HuH-7 (cell line): ENCODE measurements around the gene PPP2R2B.

Source experiments
- DNase-seq: peaks from one replicate; pipeline ENCODE4 v3.0.0; 2011; ENCODE audit warnings: low spot score

PPP2R2B gene

GRCh38 chr5:146827901-146828300 is 50.7 kb downstream of the PPP2R2B start:
- no peak for DNase-seq

GRCh38 chr5:146825033-146825432 is 53.5 kb downstream of the PPP2R2B start:
- DNase-seq: peak; percentile 23

GRCh38 chr5:146821732-146822131 is 56.8 kb downstream of the PPP2R2B start:
- DNase-seq: no peak

GRCh38 chr5:146820987-146821386 is 57.6 kb downstream of the PPP2R2B start:
- DNase-seq: no peak

GRCh38 chr5:146818822-146819221 is 59.7 kb downstream of the PPP2R2B start:
- peak; percentile 1 for DNase-seq

GRCh38 chr5:146817973-146818372 is 60.6 kb downstream of the PPP2R2B start:
- DNase-seq: no peak

GRCh38 chr5:146816775-146817387 is 61.7 kb downstream of the PPP2R2B start:
- DNase-seq: no peak

- no peak for DNase-seq
Measured at GRCh38 chr5:146815411-146815810, 63.1 kb downstream of the PPP2R2B start.

GRCh38 chr5:146813346-146814157 is 65.0 kb downstream of the PPP2R2B start:
- DNase-seq: no peak

- DNase-seq: no peak
Measured at GRCh38 chr5:146805081-146805480, 73.5 kb downstream of the PPP2R2B start.

GRCh38 chr5:146802945-146803522 is 75.5 kb downstream of the PPP2R2B start:
- no peak for DNase-seq

- no peak for DNase-seq
Measured at GRCh38 chr5:146799671-146800070, 78.9 kb downstream of the PPP2R2B start.

- no peak for DNase-seq
Measured at GRCh38 chr5:146799231-146799630, 79.3 kb downstream of the PPP2R2B start.

GRCh38 chr5:146797658-146798057 is 80.9 kb downstream of the PPP2R2B start:
- no peak for DNase-seq

- no peak for DNase-seq
Measured at GRCh38 chr5:146796911-146797310, 81.6 kb downstream of the PPP2R2B start.

GRCh38 chr5:146796144-146796543 is 82.4 kb downstream of the PPP2R2B start:
- DNase-seq: no peak

- no peak for DNase-seq
Measured at GRCh38 chr5:146794326-146795029, 84.1 kb downstream of the PPP2R2B start.

- DNase-seq: no peak
Measured at GRCh38 chr5:146793709-146794108, 84.8 kb downstream of the PPP2R2B start.

GRCh38 chr5:146791471-146791870 is 87.1 kb downstream of the PPP2R2B start:
- no peak for DNase-seq

- no peak for DNase-seq
Measured at GRCh38 chr5:146789712-146790653, 88.6 kb downstream of the PPP2R2B start.

GRCh38 chr5:146788898-146789297 is 89.7 kb downstream of the PPP2R2B start:
- no peak for DNase-seq
